ENCODE measurements around the gene GTF3C1. TPM values are rescaled to one million over a fixed set of nuclear protein-coding genes. Genes with fewer than 3 reads are reported as not detected.

Gene GTF3C1
- total RNA-seq, 6 experiments from 2014 or later = 66.6 to 86.1 (median 80.3) TPM

DNA sequence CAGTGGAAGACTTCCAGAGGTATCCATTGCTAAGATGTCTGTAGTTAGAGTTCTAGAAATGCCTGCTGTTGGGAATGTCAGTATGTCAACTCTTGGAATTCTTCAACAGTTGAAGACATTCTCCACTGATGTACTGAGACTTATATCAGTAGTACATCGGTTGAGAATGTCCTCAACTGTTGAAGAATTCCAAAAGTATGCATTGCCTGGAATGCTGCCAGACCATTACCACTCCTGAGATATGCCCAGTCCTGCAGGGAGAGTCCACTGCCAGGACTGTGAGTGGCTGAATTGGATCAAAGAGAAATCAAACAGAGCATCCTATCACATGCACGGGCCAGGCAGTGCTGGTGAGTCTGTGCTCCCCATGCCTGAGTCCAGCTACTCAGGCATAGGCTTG is 105.7 kb downstream of the GTF3C1 start:
- peaks cover 14% of the 10 kb centered on the region for H3K9me3 Mint-ChIP-seq
- H3K4me1 Mint-ChIP-seq (ENCODE audit: low read depth) = peaks cover 7% of the 10 kb centered on the region
- H3K4me3 Mint-ChIP-seq = no peak overlapping the region
- peak; percentile 72 for DNase-seq
- peaks cover 7% of the 10 kb centered on the region for H3K27me3 Mint-ChIP-seq (ENCODE audit: insufficient read depth)
- H3K27ac Mint-ChIP-seq = no peak overlapping the region
- H3K36me3 Mint-ChIP-seq (ENCODE audit: low read depth) = peaks cover 26% of the 10 kb centered on the region
- TF ChIP-seq CTCF (IDR thresholded peaks at IDR 0.05) = no peak

GRCh38 chr16:27441998-27442397 is 107.7 kb downstream of the GTF3C1 start:
- no peak for DNase-seq
- Mint-ChIP-seq H3K27ac (no peak overlapping the region), H3K9me3 (peaks cover 14% of the 10 kb centered on the region), H3K36me3 (ENCODE audit: low read depth) (peaks cover 17% of the 10 kb centered on the region), H3K27me3 (ENCODE audit: insufficient read depth) (no peaks in the 10 kb centered on the region; the same call in 1 of the 2 replicates), H3K4me1 (ENCODE audit: low read depth) (peaks cover 7% of the 10 kb centered on the region), H3K4me3 (no peak overlapping the region)
- TF ChIP-seq CTCF (IDR thresholded peaks at IDR 0.05) = no peak

GRCh38 chr16:27441276-27441675 is 108.4 kb downstream of the GTF3C1 start:
- no peaks in the 10 kb centered on the region; the same call in 1 of the 2 replicates for H3K27me3 Mint-ChIP-seq (ENCODE audit: insufficient read depth)
- TF ChIP-seq CTCF (IDR thresholded peaks at IDR 0.05) = no peak
- no peak overlapping the region for H3K4me3 Mint-ChIP-seq
- peaks cover 14% of the 10 kb centered on the region for H3K9me3 Mint-ChIP-seq
- no peak overlapping the region for H3K27ac Mint-ChIP-seq
- DNase-seq = no peak
- peaks cover 7% of the 10 kb centered on the region for H3K4me1 Mint-ChIP-seq (ENCODE audit: low read depth)
- H3K36me3 Mint-ChIP-seq (ENCODE audit: low read depth) = peaks cover 15% of the 10 kb centered on the region

GRCh38 chr16:27439271-27440018 is 110.3 kb downstream of the GTF3C1 start:
- Mint-ChIP-seq H3K27me3 (ENCODE audit: insufficient read depth) (no peaks in the 10 kb centered on the region; the same call in 1 of the 2 replicates), H3K36me3 (ENCODE audit: low read depth) (peaks cover 6% of the 10 kb centered on the region), H3K4me1 (ENCODE audit: low read depth) (peaks cover 7% of the 10 kb centered on the region), H3K27ac (no peak overlapping the region), H3K9me3 (peaks cover 7% of the 10 kb centered on the region), H3K4me3 (no peak overlapping the region)
- no peak for TF ChIP-seq CTCF (IDR thresholded peaks at IDR 0.05)
- DNase-seq = no peak

DNA sequence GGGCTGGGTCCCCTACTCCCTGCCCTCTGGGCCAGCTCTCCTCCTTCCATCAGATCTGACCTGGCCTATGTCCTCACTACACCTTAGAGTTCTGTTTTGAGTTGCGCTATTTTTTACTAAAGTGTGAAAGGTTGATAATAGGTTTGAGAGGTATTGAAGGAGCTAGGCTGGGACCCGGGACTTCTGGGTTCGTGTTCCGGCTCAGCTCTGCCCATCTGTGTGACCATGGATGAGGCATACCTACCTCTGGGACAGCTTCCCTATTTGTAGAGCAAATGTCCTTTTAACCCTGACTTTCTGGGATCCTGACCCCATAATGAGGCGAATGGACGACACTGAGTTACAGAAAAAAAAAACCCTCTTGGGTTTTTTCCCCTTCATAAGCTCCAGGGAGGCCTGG is 111.8 kb downstream of the GTF3C1 start:
- H3K4me3 Mint-ChIP-seq = no peak overlapping the region
- peaks cover 8% of the 10 kb centered on the region for H3K4me1 Mint-ChIP-seq (ENCODE audit: low read depth)
- no peaks in the 10 kb centered on the region for H3K9me3 Mint-ChIP-seq
- H3K27me3 Mint-ChIP-seq (ENCODE audit: insufficient read depth) = no peaks in the 10 kb centered on the region; the same call in 1 of the 2 replicates
- H3K36me3 Mint-ChIP-seq (ENCODE audit: low read depth) = no peaks in the 10 kb centered on the region
- no peak for DNase-seq
- no peak overlapping the region for H3K27ac Mint-ChIP-seq
- TF ChIP-seq CTCF (IDR thresholded peaks at IDR 0.05) = no peak
